T-cell (primary cell): Measurements from ENCODE around the gene DENND1A. TPM values are rescaled to one million over a fixed set of nuclear protein-coding genes. Genes with fewer than 3 reads are reported as not detected.

ENCODE experiments used
- ATAC-seq, 4 experiments: fragments of 200-7000 bp in 3 of 4; fragments of 150-1000 bp in 1 of 4; cut with Tn5 transposase; replicated peaks in 1 of 4; 1 replicate in 3 of 4; 2 replicates in 1 of 4; pipeline ENCODE4 v1.10.0; 2021; ENCODE audit warnings: moderate library complexity in 3 of 4, mild to moderate bottlenecking in 2 of 4, moderate number of reproducible peaks in 1 of 4
- CTCF ChIA-PET, 2 donors: fragments of 300-600 bp; sonication (Branson Sonifier 250); formaldehyde crosslinking; loops; one replicate each; lab custom pipeline; 2022; ENCODE audit warnings: antibody characterized with exemption in 2 of 2; lab: Charles Lee
- POLR2A ChIA-PET, 2 donors: fragments of 300-600 bp; sonication (Branson Sonifier 250); formaldehyde crosslinking; loops; one replicate each; lab custom pipeline; 2022; ENCODE audit warnings: antibody characterized with exemption in 2 of 2; lab: Charles Lee
- DNase-seq, 35 experiments: peaks; one replicate each; pipeline versions ENCODE4 v3.0.0 to v3.0.0-alpha.2; 2013 to 2023
- H3K27ac ChIP-seq: one replicate; pipeline ENCODE4 v1.5.1; 2013; ENCODE audit warnings: low read length
- H3K27me3 ChIP-seq, 2 experiments: replicated peaks in 1 of 2; 1 replicate in 1 of 2; 2 replicates in 1 of 2; pipeline versions ENCODE4 v1.6.1 to v1.7.0; 2013; ENCODE audit warnings: low read length in 1 of 2, mixed read lengths in 1 of 2; ENCODE audit not compliant: control insufficient read depth in 2 of 2, insufficient read depth in 2 of 2; ENCODE audit errors: extremely low read depth in 1 of 2
- H3K36me3 ChIP-seq, 2 donors: 1 replicate in 1 of 2; 2 replicates in 1 of 2; pipeline versions ENCODE4 v1.6.1 to v1.7.0; 2013; ENCODE audit warnings: low read length in 1 of 2; ENCODE audit not compliant: control insufficient read depth in 2 of 2, insufficient read depth in 1 of 2; ENCODE audit errors: extremely low read depth in 1 of 2
- H3K4me1 ChIP-seq, 2 experiments: 1 replicate in 1 of 2; 2 replicates in 1 of 2; pipeline versions ENCODE4 v1.6.1 to v1.7.0; 2013; ENCODE audit warnings: low read length in 2 of 2, mixed read lengths in 1 of 2; ENCODE audit not compliant: insufficient read depth in 2 of 2, control insufficient read depth in 1 of 2; ENCODE audit errors: extremely low read depth in 1 of 2
- H3K4me3 ChIP-seq, 2 donors: 1 replicate in 1 of 2; 2 replicates in 1 of 2; pipeline versions ENCODE4 v1.5.1 to v1.7.0; 2013; ENCODE audit warnings: mild to moderate bottlenecking in 2 of 2, low read length in 1 of 2, moderate library complexity in 1 of 2; ENCODE audit not compliant: control insufficient read depth in 1 of 2; ENCODE audit errors: extremely low read depth in 1 of 2
- H3K9me3 ChIP-seq: 2 replicates; pipeline ENCODE4 v1.7.0; 2013
- H3K27ac Mint-ChIP-seq, 2 donors: one replicate each; pipeline ENCODE4 v1.8.0; 2020 to 2021; ENCODE audit warnings: mild to moderate bottlenecking in 2 of 2, mixed read lengths in 2 of 2
- H3K27me3 Mint-ChIP-seq, 2 donors: one replicate each; pipeline ENCODE4 v1.8.0; 2021 to 2022; ENCODE audit warnings: mixed read lengths in 2 of 2
- H3K36me3 Mint-ChIP-seq: one replicate; pipeline ENCODE4 v1.8.0; 2021; ENCODE audit warnings: mixed read lengths
- H3K4me1 Mint-ChIP-seq, 3 donors: one replicate each; pipeline ENCODE4 v1.8.0; 2020 to 2022; ENCODE audit warnings: mixed read lengths in 3 of 3, mild to moderate bottlenecking in 1 of 3
- H3K4me3 Mint-ChIP-seq, 3 donors: one replicate each; pipeline ENCODE4 v1.8.0; 2020 to 2022; ENCODE audit warnings: mild to moderate bottlenecking in 3 of 3, mixed read lengths in 3 of 3, moderate library complexity in 3 of 3
- H3K9me3 Mint-ChIP-seq, 3 donors: one replicate each; pipeline ENCODE4 v1.8.0; 2020 to 2022; ENCODE audit warnings: mixed read lengths in 3 of 3
- WGBS: methylation state at CpG from one replicate; pipeline ENCODE4 v1.1.5; 2013; ENCODE audit warnings: missing lambda C conversion rate; ENCODE audit not compliant: insufficient coverage; 5-methylcytosine and 5-hydroxymethylcytosine counted together
- total RNA-seq, 35 experiments: library from RNA in 6 of 35; stranded (reverse) in 6 of 35; fragments of 120-200 nt in 1 of 35; gene quantifications; one replicate each; pipeline versions ENCODE4 v1.2.1 to v1.2.4 and lab custom pipeline; 2013 to 2026

Gene DENND1A
- total RNA-seq, 5 donors from 2014 or later (not counting 1 experiment from before 2014, with no cell fraction given): 12.4 to 19.9 (median 14.1) TPM

DNA sequence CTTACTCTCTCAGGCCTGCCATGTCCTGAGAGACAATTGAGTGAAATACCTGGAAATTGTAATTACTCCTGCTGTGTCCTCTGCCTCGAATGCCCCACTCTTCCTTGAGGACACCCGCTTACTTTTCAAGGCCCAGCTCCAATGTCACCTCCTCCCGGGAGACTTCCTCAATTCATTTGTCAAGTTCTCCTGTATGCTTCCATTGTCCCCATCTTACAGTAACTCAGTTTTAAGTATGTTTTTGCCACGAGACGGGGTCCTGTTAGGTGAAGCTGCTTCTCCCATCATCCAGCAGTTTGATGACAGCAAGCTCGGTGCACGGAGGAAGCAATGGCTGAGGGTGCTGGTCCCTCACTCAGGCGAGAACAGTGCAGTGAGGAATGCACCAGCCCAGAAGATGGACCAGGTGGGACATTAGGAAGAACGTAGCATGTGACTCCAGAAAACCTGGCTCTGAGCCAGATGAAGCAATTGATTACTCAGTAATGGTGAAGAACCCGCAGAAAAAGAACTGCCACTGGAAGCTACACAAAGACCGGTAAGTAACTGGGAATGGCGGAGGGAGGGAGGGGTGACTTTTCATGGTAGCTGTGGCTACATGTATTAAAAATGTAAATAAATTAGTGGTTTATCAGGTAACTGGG is 274.8 kb downstream of the DENND1A start:
- H3K27ac Mint-ChIP-seq: no peak overlapping the region
- H3K4me1 Mint-ChIP-seq: peaks cover 0 to 6% (median 0%) of the 10 kb centered on the region in 3 donors
- no peaks in the 10 kb centered on the region for H3K27me3 Mint-ChIP-seq
- no peak overlapping the region for H3K4me3 Mint-ChIP-seq
- peaks cover 60% of the 10 kb centered on the region for H3K36me3 Mint-ChIP-seq
- ChIA-PET POLR2A (no interaction called here), CTCF (no interaction called here)
- Histone ChIP-seq H3K27ac (no peak overlapping the region), H3K9me3 (no peaks in the 10 kb centered on the region), H3K27me3 (no peaks in the 10 kb centered on the region), H3K4me1 (no peaks in the 10 kb centered on the region), H3K4me3 (no peak overlapping the region), H3K36me3 (peaks cover 3 to 5% of the 10 kb centered on the region in 2 donors)
- DNase-seq (no peak), ATAC-seq (no peak)
- H3K9me3 Mint-ChIP-seq: no peaks in the 10 kb centered on the region
- 89% methylated on average over 12 of the region's 12 CpGs for WGBS

DNA sequence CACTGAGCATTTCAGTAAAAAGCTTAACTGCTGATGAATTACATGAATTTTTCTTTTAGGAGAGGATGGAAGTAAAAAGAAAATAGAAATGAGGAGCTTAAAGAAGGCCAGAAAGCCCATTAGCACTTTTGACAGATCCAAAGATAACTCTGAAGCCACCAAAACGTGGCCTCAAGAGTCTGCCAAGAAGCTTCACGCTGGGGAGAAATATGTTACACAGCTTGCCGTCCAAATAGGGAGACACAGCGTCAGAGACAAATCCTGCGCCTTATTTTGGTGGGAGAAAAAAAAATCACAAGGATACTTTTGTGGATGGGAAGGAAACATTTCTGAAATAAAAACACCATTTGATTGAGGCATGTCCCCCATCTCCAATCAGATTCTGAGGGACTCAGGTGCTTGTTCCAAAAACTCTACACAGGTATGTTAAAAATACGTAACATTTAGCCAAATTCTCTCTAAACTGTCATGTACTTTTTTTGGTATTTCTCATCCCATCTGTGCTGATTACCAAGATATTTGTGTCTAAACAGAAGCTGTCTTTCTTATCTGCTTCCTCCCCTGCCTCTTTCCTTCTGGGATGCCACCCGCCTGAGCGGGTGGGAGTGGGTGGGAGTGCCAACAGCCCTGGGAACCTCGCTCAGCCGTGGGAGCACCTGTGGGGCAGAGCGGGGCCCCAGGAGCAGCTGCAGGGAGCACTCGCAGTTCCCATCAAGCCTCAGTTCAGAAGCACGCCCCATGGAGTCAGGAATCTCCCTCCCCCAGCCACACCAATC is 275.5 kb downstream of the DENND1A start:
- Mint-ChIP-seq H3K9me3 (no peaks in the 10 kb centered on the region), H3K4me3 (no peak overlapping the region), H3K27ac (no peak overlapping the region), H3K27me3 (no peaks in the 10 kb centered on the region), H3K4me1 (peaks cover 0 to 6% (median 0%) of the 10 kb centered on the region in 3 donors), H3K36me3 (peaks cover 61% of the 10 kb centered on the region)
- ATAC-seq (no peak), DNase-seq (no peak)
- Histone ChIP-seq H3K4me1 (no peaks in the 10 kb centered on the region), H3K36me3 (peaks cover 3 to 5% of the 10 kb centered on the region in 2 donors), H3K27me3 (no peaks in the 10 kb centered on the region), H3K27ac (no peak overlapping the region), H3K4me3 (no peak overlapping the region), H3K9me3 (no peaks in the 10 kb centered on the region)
- WGBS: 88% methylated on average over 9 of the region's 13 CpGs
- CTCF ChIA-PET: interaction anchor here in 1 of 2 donors (0.6 kb wide), 2 partner anchors 11 to 190 kb away, joined by 3 read pairs; no protein-coding TSS in a partner anchor
- POLR2A ChIA-PET: interaction anchor here in 1 of 2 donors (0.6 kb wide), 1 partner anchor 712 kb away, joined by 3 read pairs; no protein-coding TSS in a partner anchor

DNA sequence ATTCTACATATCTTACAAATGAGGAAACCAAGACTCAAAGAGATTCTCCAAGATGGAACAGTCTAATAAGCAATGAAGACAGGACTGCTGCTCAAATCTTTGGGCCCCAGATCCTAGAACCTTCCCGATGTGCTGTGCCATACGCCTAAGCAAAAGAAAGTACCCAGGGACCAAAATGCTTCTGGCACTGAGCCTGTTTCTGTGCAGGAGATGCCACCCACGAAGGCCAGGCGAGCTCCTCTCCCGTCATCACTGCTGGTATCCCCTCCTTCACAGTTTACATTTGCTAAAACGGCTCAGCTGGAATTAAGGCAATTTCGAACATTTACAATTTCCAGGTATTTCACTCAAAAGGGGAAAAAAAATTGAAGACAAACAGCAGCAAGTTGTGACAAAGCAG is 277.5 kb downstream of the DENND1A start:
- 88% methylated on average over 4 of the region's 7 CpGs for WGBS
- H3K4me1 ChIP-seq: no peaks in the 10 kb centered on the region
- ChIA-PET POLR2A (no interaction called here), CTCF (no interaction called here)
- no peak overlapping the region for H3K27ac ChIP-seq
- Mint-ChIP-seq H3K4me1 (no peaks in the 10 kb centered on the region), H3K27ac (no peak overlapping the region), H3K9me3 (peaks cover 0 to 2% (median 0%) of the 10 kb centered on the region in 3 donors), H3K4me3 (no peak overlapping the region), H3K36me3 (peaks cover 64% of the 10 kb centered on the region), H3K27me3 (no peaks in the 10 kb centered on the region)
- H3K4me3 ChIP-seq: no peak overlapping the region
- no peak for DNase-seq
- no peaks in the 10 kb centered on the region for H3K27me3 ChIP-seq
- ATAC-seq: no peak
- H3K36me3 ChIP-seq: peaks cover 3 to 5% of the 10 kb centered on the region in 2 donors
- no peaks in the 10 kb centered on the region for H3K9me3 ChIP-seq

DNA sequence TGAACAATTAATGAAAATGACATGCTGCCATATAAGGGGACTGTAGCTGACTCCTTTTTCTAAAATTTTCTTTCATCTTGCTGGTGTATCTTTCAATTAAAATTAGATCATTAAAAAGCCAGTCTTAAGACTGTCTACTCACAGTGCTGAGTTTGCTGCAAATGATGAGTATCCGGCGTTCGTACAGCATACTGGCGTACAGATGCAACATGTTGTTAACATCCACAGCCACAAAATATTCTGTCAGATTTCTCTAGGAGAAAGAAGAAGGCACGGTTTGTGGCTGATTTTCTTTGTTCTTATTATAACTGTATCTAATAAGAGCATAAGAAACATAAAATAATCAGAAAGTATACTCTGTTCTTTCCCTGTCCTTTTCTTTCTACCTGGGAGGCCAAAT is 278.1 kb downstream of the DENND1A start:
- no peak overlapping the region for H3K27ac Mint-ChIP-seq
- DNase-seq (no peak), ATAC-seq (no peak)
- Histone ChIP-seq H3K36me3 (peaks cover 5 to 6% of the 10 kb centered on the region in 2 donors), H3K27me3 (no peaks in the 10 kb centered on the region), H3K4me1 (no peaks in the 10 kb centered on the region), H3K27ac (no peak overlapping the region), H3K9me3 (no peaks in the 10 kb centered on the region), H3K4me3 (no peak overlapping the region)
- POLR2A ChIA-PET: interaction anchor here in 1 of 2 donors (0.7 kb wide), 1 partner anchor 1180 kb away, joined by 3 read pairs; no protein-coding TSS in a partner anchor
- CTCF ChIA-PET: no interaction called here
- peaks cover 66% of the 10 kb centered on the region for H3K36me3 Mint-ChIP-seq
- no peaks in the 10 kb centered on the region for H3K4me1 Mint-ChIP-seq
- H3K27me3 Mint-ChIP-seq: no peaks in the 10 kb centered on the region
- H3K9me3 Mint-ChIP-seq: peaks cover 0 to 3% (median 0%) of the 10 kb centered on the region in 3 donors
- no CpG with 5 or more reads among the region's 5 CpGs for whole genome bisulfite sequencing
- no peak overlapping the region for H3K4me3 Mint-ChIP-seq

DNA sequence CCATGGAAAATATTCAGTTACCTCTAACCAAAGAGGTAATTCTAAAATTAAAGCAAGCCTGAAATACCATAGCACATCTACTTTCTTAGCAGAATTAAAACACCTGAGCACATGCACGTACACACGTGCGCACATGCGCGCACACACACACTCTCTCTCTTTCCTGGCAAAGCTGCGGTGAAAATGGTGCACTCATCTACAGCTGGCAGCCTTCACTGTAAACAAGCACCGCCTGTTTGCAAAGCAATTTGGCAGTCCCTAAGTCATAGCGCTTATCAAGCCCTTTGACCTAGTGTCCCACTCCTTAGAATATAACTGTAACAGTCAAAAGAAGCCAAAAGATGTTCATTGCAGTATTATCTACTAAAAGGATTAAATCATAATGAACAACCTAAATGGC is 278.7 kb downstream of the DENND1A start:
- ChIA-PET POLR2A (interaction anchor here in 1 of 2 donors (0.7 kb wide), 1 partner anchor 1180 kb away, joined by 3 read pairs; no protein-coding TSS in a partner anchor), CTCF (no interaction called here)
- 100% methylated on average over 6 of the region's 8 CpGs for WGBS
- H3K4me3 Mint-ChIP-seq: no peak overlapping the region
- no peaks in the 10 kb centered on the region for H3K27me3 ChIP-seq
- no peaks in the 10 kb centered on the region for H3K9me3 ChIP-seq
- peaks cover 69% of the 10 kb centered on the region for H3K36me3 Mint-ChIP-seq
- DNase-seq (no peak), ATAC-seq (no peak)
- no peaks in the 10 kb centered on the region for H3K27me3 Mint-ChIP-seq
- H3K36me3 ChIP-seq: peaks cover 5 to 6% of the 10 kb centered on the region in 2 donors
- peaks cover 0 to 3% (median 0%) of the 10 kb centered on the region in 3 donors for H3K9me3 Mint-ChIP-seq
- no peak overlapping the region for H3K27ac ChIP-seq
- no peaks in the 10 kb centered on the region for H3K4me1 ChIP-seq
- no peak overlapping the region for H3K4me3 ChIP-seq
- H3K27ac Mint-ChIP-seq: no peak overlapping the region
- H3K4me1 Mint-ChIP-seq: no peaks in the 10 kb centered on the region

DNA sequence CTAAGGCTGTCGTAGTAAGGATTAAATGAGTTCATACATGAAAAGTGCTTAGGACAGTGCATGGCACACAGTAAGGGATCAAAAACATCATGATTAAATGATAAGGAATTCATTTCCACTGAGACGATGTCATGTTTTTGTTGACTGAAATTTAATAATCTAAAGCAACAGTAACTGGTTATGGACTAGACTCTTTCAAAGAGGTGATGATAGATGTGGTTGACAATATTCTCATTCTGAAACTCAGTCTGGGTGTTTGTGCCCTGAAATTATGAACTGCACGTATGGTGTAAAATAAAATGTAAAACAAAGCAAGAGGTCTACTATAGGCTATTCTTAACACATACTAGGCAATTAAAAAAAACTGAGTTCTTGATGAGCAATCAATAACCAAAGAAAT is 280.0 kb downstream of the DENND1A start:
- Mint-ChIP-seq H3K27me3 (no peaks in the 10 kb centered on the region), H3K36me3 (peaks cover 67% of the 10 kb centered on the region)
- peaks cover 5 to 6% of the 10 kb centered on the region in 2 donors for H3K36me3 ChIP-seq

More for the DNA sequence above, 280.0 kb downstream of the DENND1A start:
- Histone ChIP-seq H3K4me1 (no peaks in the 10 kb centered on the region), H3K27me3 (no peaks in the 10 kb centered on the region), H3K27ac (no peak overlapping the region), H3K4me3 (no peak overlapping the region), H3K9me3 (no peaks in the 10 kb centered on the region)
- Mint-ChIP-seq H3K27ac (no peak overlapping the region), H3K9me3 (peaks cover 0 to 3% (median 0%) of the 10 kb centered on the region in 3 donors), H3K4me1 (no peaks in the 10 kb centered on the region), H3K4me3 (no peak overlapping the region)
- DNase-seq (no peak), ATAC-seq (no peak)
- ChIA-PET POLR2A (no interaction called here), CTCF (no interaction called here)
- no CpG with 5 or more reads among the region's 3 CpGs for WGBS
